Smooth muscle cell (in vitro differentiated cells): Measurements from ENCODE around the gene GNAI2. TPM values are rescaled to one million over a fixed set of nuclear protein-coding genes. Genes with fewer than 3 reads are reported as not detected.

Experiments used
- DNase-seq: peaks from one replicate; lab custom pipeline; 2025; ENCODE audit not compliant: unreplicated experiment; lab: John Stamatoyannopoulos, UW
- H2AFZ ChIP-seq: fragments of 200-600 bp; sonication (generic); 2 replicates; pipeline ENCODE4 v1.6.0; 2016; ENCODE audit warnings: antibody characterized with exemption, low read depth, mild to moderate bottlenecking
- H3F3A ChIP-seq: fragments of 200-600 bp; sonication (generic); 2 replicates; pipeline ENCODE4 v1.6.0; 2017; ENCODE audit warnings: antibody characterized with exemption, low read depth
- H3K27ac ChIP-seq: fragments of 200-600 bp; sonication (generic); 2 replicates; pipeline ENCODE4 v1.5.1; 2016; ENCODE audit warnings: low read depth, mild to moderate bottlenecking
- H3K27me3 ChIP-seq: fragments of 200-600 bp; sonication (generic); 2 replicates; pipeline ENCODE4 v1.6.1; 2016; ENCODE audit warnings: low read depth, mild to moderate bottlenecking
- H3K36me3 ChIP-seq: fragments of 200-600 bp; sonication (generic); 2 replicates; pipeline ENCODE4 v1.5.1; 2016; ENCODE audit warnings: low read depth
- H3K4me1 ChIP-seq: fragments of 200-600 bp; sonication (generic); 2 replicates; pipeline ENCODE4 v1.5.1; 2016; ENCODE audit warnings: low read depth
- H3K4me2 ChIP-seq: fragments of 200-600 bp; sonication (generic); 2 replicates; pipeline ENCODE4 v1.6.0; 2016; ENCODE audit warnings: mild to moderate bottlenecking
- H3K4me3 ChIP-seq: fragments of 200-600 bp; sonication (generic); 2 replicates; pipeline ENCODE4 v1.5.1; 2016; ENCODE audit warnings: mild to moderate bottlenecking
- H3K79me2 ChIP-seq: fragments of 200-600 bp; sonication (generic); 2 replicates; pipeline ENCODE4 v1.6.0; 2016; ENCODE audit warnings: low read depth, mild to moderate bottlenecking
- H3K9ac ChIP-seq: fragments of 200-600 bp; sonication (generic); 2 replicates; pipeline ENCODE4 v1.6.0; 2016; ENCODE audit warnings: low read depth
- H3K9me3 ChIP-seq: fragments of 200-600 bp; sonication (generic); replicated peaks from 2 replicates; pipeline ENCODE4 v1.5.1; 2016; ENCODE audit warnings: low read depth
- H4K20me1 ChIP-seq: fragments of 200-600 bp; sonication (generic); 2 replicates; pipeline ENCODE4 v1.6.0; 2016; ENCODE audit warnings: low read depth
- WGBS: methylation state at CpG from one replicate; pipeline ENCODE4 v1.1.7; 2016; ENCODE audit warnings: low lambda C conversion rate; 5-methylcytosine and 5-hydroxymethylcytosine counted together
- polyA plus RNA-seq: library from polyadenylated mRNA; unstranded; fragments of >200 nt; fragmentation: Nextera tagmentation; extraction: Ambion mirVana; gene quantifications from 2 replicates; pipeline ENCODE4 v1.2.1, GENCODE V29; 2016
- total RNA-seq: library from RNA; depleted of rRNA; stranded (reverse); fragments of >200 nt; gene quantifications from 2 replicates; pipeline ENCODE4 v1.2.3, GENCODE V29; 2014
- TF ChIP-seq, protein P1 (sequence below): fragments of 200-600 bp; sonication (generic); IDR thresholded peaks from 2 replicates; pipeline ENCODE4 v1.5.1; 2017; ENCODE audit warnings: borderline replicate concordance, mild to moderate bottlenecking, antibody characterized with exemption; ENCODE audit not compliant: insufficient read depth, poor library complexity, severe bottlenecking

GNAI2 gene
- total and polyA plus RNA-seq, 2 experiments from 2014 or later: 209 to 454 TPM

- no peaks in the 10 kb centered on the region for H4K20me1 ChIP-seq
- no peak for DNase-seq
- H3K9me3 ChIP-seq: no peaks in the 10 kb centered on the region
- no peak overlapping the region for H3K27ac ChIP-seq
- no peak overlapping the region for H3K4me2 ChIP-seq
- WGBS: 86% methylated on average over 10 of the region's 10 CpGs
- no peaks in the 10 kb centered on the region for H3K4me1 ChIP-seq
- no peaks in the 10 kb centered on the region for H3K79me2 ChIP-seq
- H3K9ac ChIP-seq: no peak overlapping the region
- H3K36me3 ChIP-seq: no peaks in the 10 kb centered on the region
- TF ChIP-seq, protein P1, sequence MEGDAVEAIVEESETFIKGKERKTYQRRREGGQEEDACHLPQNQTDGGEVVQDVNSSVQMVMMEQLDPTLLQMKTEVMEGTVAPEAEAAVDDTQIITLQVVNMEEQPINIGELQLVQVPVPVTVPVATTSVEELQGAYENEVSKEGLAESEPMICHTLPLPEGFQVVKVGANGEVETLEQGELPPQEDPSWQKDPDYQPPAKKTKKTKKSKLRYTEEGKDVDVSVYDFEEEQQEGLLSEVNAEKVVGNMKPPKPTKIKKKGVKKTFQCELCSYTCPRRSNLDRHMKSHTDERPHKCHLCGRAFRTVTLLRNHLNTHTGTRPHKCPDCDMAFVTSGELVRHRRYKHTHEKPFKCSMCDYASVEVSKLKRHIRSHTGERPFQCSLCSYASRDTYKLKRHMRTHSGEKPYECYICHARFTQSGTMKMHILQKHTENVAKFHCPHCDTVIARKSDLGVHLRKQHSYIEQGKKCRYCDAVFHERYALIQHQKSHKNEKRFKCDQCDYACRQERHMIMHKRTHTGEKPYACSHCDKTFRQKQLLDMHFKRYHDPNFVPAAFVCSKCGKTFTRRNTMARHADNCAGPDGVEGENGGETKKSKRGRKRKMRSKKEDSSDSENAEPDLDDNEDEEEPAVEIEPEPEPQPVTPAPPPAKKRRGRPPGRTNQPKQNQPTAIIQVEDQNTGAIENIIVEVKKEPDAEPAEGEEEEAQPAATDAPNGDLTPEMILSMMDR: no peak
- no peaks in the 10 kb centered on the region for H3K27me3 ChIP-seq
- H3K4me3 ChIP-seq: no peak overlapping the region
- no peaks in the 10 kb centered on the region for H3F3A ChIP-seq
- H2AFZ ChIP-seq: no peak overlapping the region
Measured at GRCh38 chr3:50214824-50215223, 21.2 kb upstream of the GNAI2 start.

DNA sequence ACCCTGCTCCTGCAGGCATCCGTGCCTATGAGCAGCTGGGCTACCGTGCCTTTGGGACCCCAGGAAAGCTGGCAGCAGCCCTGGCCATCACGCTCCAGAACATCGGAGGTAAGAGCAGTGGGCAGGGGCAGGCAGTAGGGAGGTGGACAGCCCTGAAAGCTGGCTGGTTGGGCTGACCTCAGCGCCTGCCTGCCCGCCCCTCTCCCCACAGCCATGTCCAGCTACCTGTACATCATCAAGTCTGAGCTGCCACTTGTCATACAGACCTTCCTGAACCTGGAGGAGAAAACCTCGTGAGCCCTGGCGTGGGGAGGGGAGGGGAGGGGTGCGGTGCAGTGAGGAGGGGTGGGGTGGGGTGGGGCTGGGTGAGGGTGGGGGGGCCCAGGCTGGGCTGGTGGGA lies 20.5 kb upstream of the GNAI2 start:
- no peaks in the 10 kb centered on the region for H3F3A ChIP-seq
- no peaks in the 10 kb centered on the region for H3K9me3 ChIP-seq
- no peak overlapping the region for H3K27ac ChIP-seq
- no peak overlapping the region for H3K9ac ChIP-seq
- H3K79me2 ChIP-seq: no peaks in the 10 kb centered on the region
- WGBS: 89% methylated on average over 9 of the region's 9 CpGs
- no peaks in the 10 kb centered on the region for H3K36me3 ChIP-seq
- no peak overlapping the region for H2AFZ ChIP-seq
- TF ChIP-seq, protein P1: no peak
- no peaks in the 10 kb centered on the region for H4K20me1 ChIP-seq
- H3K4me2 ChIP-seq: no peak overlapping the region
- no peak overlapping the region for H3K4me3 ChIP-seq
- H3K4me1 ChIP-seq: no peaks in the 10 kb centered on the region
- no peak for DNase-seq
- no peaks in the 10 kb centered on the region for H3K27me3 ChIP-seq

DNA sequence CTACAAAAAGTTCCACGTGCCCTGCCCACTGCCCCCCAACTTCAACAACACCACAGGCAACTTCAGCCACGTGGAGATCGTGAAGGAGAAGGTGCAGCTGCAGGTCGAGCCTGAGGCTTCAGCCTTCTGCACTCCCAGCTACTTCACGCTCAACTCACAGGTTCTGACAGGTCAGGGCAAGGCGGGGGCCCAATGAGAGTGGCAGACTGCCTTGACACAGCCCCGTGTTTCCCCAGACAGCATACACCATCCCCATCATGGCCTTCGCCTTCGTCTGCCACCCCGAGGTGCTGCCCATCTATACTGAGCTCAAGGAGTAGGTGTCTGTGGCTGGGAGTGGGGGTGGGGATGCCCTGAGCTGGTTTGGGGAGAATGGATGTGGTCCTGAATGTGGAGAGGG lies 18.3 kb upstream of the GNAI2 start:
- no peaks in the 10 kb centered on the region for H3K27me3 ChIP-seq
- no peaks in the 10 kb centered on the region for H3K9me3 ChIP-seq
- H3K9ac ChIP-seq: no peak overlapping the region
- no peak overlapping the region for H3K4me3 ChIP-seq
- no peaks in the 10 kb centered on the region for H3K79me2 ChIP-seq
- H3K4me1 ChIP-seq: no peaks in the 10 kb centered on the region
- no peak for DNase-seq
- H2AFZ ChIP-seq: no peak overlapping the region
- H4K20me1 ChIP-seq: no peaks in the 10 kb centered on the region
- H3K27ac ChIP-seq: no peak overlapping the region
- H3K4me2 ChIP-seq: no peak overlapping the region
- TF ChIP-seq, protein P1: no peak
- H3K36me3 ChIP-seq: no peaks in the 10 kb centered on the region
- WGBS: 82% methylated on average over 10 of the region's 10 CpGs
- H3F3A ChIP-seq: no peaks in the 10 kb centered on the region

DNA sequence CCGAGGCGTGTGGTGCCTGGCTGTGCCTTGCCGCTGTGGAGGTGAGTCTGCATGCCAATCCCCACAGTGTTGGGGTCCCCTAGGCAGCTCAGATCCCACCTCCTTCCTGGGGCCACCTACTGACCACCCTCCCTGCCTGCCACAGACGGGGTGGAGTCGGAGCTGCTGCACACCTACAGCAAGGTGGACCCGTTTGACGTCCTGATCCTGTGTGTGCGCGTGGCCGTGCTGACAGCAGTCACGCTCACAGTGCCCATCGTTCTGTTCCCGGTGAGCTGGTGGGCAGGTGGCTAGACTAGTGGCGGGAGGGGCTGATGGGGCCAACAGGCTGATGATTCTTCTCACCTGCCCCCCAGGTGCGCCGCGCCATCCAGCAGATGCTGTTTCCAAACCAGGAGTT lies 17.6 kb upstream of the GNAI2 start:
- Histone ChIP-seq H2AFZ (no peak overlapping the region), H3K4me2 (no peak overlapping the region), H3K4me3 (no peak overlapping the region), H3K4me1 (no peaks in the 10 kb centered on the region), H3K9ac (no peak overlapping the region), H3K36me3 (no peaks in the 10 kb centered on the region), H3F3A (no peaks in the 10 kb centered on the region), H3K9me3 (no peaks in the 10 kb centered on the region), H4K20me1 (no peaks in the 10 kb centered on the region), H3K27me3 (no peaks in the 10 kb centered on the region), H3K79me2 (no peaks in the 10 kb centered on the region), H3K27ac (no peak overlapping the region)
- WGBS: 94% methylated on average over 17 of the region's 17 CpGs
- DNase-seq: no peak
- TF ChIP-seq, protein P1: no peak
